A673 (cell line): ENCODE data around the gene KRTAP1-5.

Source experiments
- CTCF ChIP-seq: fragments of 300-800, 200-600 bp; sonication (generic); conservative IDR thresholded peaks from 2 replicates; pipeline ENCODE4 v1.5.1; 2017; ENCODE audit warnings: low read depth, mild to moderate bottlenecking, antibody characterized with exemption, low read length, moderate library complexity, mixed read lengths
- EZH2 ChIP-seq: fragments of 200-600 bp; sonication (generic); IDR thresholded peaks from 2 replicates; pipeline ENCODE4 v1.6.1; 2017; ENCODE audit warnings: borderline replicate concordance, low read depth, mild to moderate bottlenecking, mixed read lengths, antibody characterized with exemption, low read length; ENCODE audit not compliant: poor library complexity, severe bottlenecking

DNA sequence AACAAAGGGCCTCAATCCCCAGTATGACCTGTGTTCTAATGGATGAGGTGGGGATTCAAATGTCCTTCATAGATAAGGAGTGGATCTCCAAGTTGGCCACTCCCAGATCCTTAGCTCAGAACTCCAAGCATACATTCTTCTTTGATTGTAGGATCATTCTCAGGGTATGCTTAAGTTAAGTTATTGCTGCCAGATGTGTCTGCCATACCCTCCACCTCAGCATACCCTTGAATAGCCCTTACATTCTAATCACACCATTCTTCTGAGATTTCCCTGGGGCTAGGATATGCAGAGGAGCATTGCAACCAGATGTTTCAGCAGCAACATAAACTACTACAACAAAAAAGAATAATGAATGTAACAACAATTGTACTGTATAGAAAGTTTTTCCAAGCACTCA, 40.3 kb upstream of the KRTAP1-5 start:
- TF ChIP-seq CTCF = no peak
- no peak for TF ChIP-seq EZH2
